Mesothelial cell of epicardium (in vitro differentiated cells): ENCODE measurements around the gene PTPN21. TPM values are rescaled to one million over a fixed set of nuclear protein-coding genes. Genes with fewer than 3 reads are reported as not detected.

Source experiments
- DNase-seq, 2 experiments: peaks; one replicate each; pipeline ENCODE4 v3.0.0; 2021; ENCODE audit warnings: low spot score in 2 of 2; ENCODE audit not compliant: unreplicated experiment in 2 of 2
- H3K27ac Mint-ChIP-seq: 2 replicates; pipeline ENCODE4 v1.8.0; 2021; ENCODE audit warnings: mixed read lengths
- H3K27me3 Mint-ChIP-seq: 2 replicates; pipeline ENCODE4 v1.8.0; 2021; ENCODE audit warnings: low read depth, mixed read lengths
- H3K36me3 Mint-ChIP-seq: 2 replicates; pipeline ENCODE4 v1.8.0; 2021; ENCODE audit warnings: mixed read lengths
- H3K4me1 Mint-ChIP-seq: 2 replicates; pipeline ENCODE4 v1.8.0; 2021; ENCODE audit warnings: mixed read lengths
- H3K4me3 Mint-ChIP-seq: 2 replicates; pipeline ENCODE4 v1.8.0; 2021; ENCODE audit warnings: mild to moderate bottlenecking, moderate library complexity, mixed read lengths
- H3K9me3 Mint-ChIP-seq: 2 replicates; pipeline ENCODE4 v1.8.0; 2021; ENCODE audit warnings: mixed read lengths
- total RNA-seq: library from RNA; stranded (reverse); gene quantifications from 3 replicates; pipeline ENCODE4 v1.2.1, GENCODE V29; 2021
- TF ChIP-seq, protein P1 (sequence below): fragments of 200-600 bp; sonication (generic); IDR thresholded peaks from one replicate; pipeline ENCODE4 v1.5.0; 2021; ENCODE audit warnings: antibody characterized with exemption; ENCODE audit not compliant: unreplicated experiment

The PTPN21 gene
- total RNA-seq, 1 donor from 2014 or later: 34.0 TPM

DNA sequence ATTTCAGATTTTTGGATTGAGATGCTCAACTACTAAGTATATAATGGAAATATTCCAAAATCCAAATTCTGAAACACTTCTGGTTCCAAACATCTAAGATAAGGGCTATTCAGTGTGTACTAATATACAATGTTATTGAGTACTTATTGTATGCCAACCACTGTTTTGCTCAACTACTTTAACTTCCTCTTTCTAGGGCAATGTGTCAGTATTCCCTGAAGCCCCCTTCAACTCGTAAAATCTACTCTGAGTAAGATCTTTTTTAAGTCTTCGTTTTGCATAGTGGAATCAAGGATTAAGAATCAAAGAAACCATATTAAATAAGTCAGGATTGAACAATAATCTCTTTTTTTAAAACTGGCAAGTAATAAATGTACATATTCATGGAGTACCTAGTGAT lies 123.8 kb downstream of the PTPN21 start:
- H3K36me3 Mint-ChIP-seq: peaks cover 26% of the 10 kb centered on the region
- H3K27ac Mint-ChIP-seq: no peak overlapping the region
- no peak overlapping the region for H3K4me3 Mint-ChIP-seq
- DNase-seq: no peak
- H3K4me1 Mint-ChIP-seq: no peaks in the 10 kb centered on the region
- H3K27me3 Mint-ChIP-seq: no peaks in the 10 kb centered on the region
- TF ChIP-seq, protein P1, sequence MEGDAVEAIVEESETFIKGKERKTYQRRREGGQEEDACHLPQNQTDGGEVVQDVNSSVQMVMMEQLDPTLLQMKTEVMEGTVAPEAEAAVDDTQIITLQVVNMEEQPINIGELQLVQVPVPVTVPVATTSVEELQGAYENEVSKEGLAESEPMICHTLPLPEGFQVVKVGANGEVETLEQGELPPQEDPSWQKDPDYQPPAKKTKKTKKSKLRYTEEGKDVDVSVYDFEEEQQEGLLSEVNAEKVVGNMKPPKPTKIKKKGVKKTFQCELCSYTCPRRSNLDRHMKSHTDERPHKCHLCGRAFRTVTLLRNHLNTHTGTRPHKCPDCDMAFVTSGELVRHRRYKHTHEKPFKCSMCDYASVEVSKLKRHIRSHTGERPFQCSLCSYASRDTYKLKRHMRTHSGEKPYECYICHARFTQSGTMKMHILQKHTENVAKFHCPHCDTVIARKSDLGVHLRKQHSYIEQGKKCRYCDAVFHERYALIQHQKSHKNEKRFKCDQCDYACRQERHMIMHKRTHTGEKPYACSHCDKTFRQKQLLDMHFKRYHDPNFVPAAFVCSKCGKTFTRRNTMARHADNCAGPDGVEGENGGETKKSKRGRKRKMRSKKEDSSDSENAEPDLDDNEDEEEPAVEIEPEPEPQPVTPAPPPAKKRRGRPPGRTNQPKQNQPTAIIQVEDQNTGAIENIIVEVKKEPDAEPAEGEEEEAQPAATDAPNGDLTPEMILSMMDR: no peak
- H3K9me3 Mint-ChIP-seq: peaks cover 5% of the 10 kb centered on the region

GRCh38 chr14:88426271-88426670 lies 128.5 kb downstream of the PTPN21 start:
- Mint-ChIP-seq H3K9me3 (no peaks in the 10 kb centered on the region), H3K4me3 (no peak overlapping the region), H3K27me3 (no peaks in the 10 kb centered on the region), H3K27ac (no peak overlapping the region), H3K4me1 (peaks cover 2% of the 10 kb centered on the region), H3K36me3 (peaks cover 10% of the 10 kb centered on the region)
- TF ChIP-seq, protein P1: no peak
- no peak for DNase-seq

DNA sequence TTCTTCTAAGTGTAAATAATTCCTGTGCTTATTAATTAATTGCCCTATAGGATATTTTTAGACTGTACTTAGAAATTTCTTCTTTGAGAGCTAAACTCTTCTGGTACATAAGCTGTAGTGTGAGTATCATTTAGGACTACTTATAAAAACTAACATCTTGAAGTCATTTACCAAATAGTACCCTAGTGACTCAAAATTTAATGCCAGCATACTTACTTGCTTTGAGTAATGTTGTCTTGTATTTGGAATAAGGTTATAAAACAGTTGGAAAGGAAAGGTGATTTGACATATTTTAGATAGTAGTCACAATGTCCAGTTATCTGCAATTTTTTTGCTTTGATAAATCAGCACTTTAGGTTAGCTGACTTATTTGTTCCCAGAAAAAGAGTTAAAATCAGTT lies 130.2 kb downstream of the PTPN21 start:
- TF ChIP-seq, protein P1: no peak
- Mint-ChIP-seq H3K36me3 (peaks cover 7% of the 10 kb centered on the region), H3K4me1 (peaks cover 2% of the 10 kb centered on the region), H3K27ac (no peak overlapping the region), H3K9me3 (no peaks in the 10 kb centered on the region), H3K27me3 (no peaks in the 10 kb centered on the region), H3K4me3 (no peak overlapping the region)
- DNase-seq: no peak

DNA sequence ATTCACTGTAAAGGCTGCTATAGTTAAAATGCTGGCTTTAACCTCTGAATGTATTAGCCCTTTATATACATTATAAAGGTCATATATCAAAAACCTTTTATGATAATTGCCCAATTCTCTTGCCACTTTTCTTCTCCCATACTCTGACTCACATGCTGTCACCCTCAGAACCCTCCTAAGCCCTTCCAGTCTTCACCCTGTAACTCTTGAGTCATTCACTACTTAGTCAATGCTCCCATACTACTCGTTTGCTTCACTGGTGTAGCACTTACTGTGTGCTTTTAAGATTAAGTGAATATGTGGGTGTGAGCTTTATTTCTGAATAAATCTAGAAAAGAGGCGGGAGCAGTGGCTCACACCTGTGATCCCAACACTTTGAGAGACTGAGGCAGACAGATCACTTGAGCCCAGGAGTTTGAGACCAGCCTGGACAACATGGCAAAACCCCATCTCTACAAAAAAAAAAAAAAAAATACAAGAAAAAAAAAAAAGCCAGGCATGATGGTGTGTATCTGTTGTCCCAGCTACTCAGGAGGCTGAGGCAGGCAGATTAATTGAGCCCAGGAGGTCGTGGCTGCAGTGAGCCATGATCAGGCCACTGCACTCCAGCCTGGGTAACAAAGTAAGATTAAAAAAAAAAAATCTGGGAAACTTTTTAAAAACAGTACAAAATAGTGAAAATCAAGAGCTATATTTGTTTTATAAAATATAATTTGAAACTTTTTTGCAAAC lies 131.7 kb downstream of the PTPN21 start:
- TF ChIP-seq, protein P1: no peak
- Mint-ChIP-seq H3K9me3 (peaks cover under 1% of the 10 kb centered on the region), H3K27ac (no peak overlapping the region), H3K36me3 (peaks cover 14% of the 10 kb centered on the region), H3K27me3 (no peaks in the 10 kb centered on the region), H3K4me3 (no peak overlapping the region), H3K4me1 (peaks cover 2% of the 10 kb centered on the region)
- no peak for DNase-seq

- Mint-ChIP-seq H3K27ac (no peak overlapping the region), H3K9me3 (peaks cover 9% of the 10 kb centered on the region), H3K4me3 (no peak overlapping the region), H3K36me3 (peaks cover 25% of the 10 kb centered on the region), H3K27me3 (no peaks in the 10 kb centered on the region), H3K4me1 (peaks cover 2% of the 10 kb centered on the region)
- TF ChIP-seq, protein P1: no peak
- DNase-seq: no peak
Observed at GRCh38 chr14:88422047-88422446, 132.8 kb downstream of the PTPN21 start.
